Measurements from ENCODE around the gene ECM1.

Gene ECM1

GRCh38 chr1:150507912-150508864 lies at the start of gene ECM1:
Gene ECM1 (plus strand): TSS chr1:150508109. CDS start chr1:150508210, 101 bp downstream.
- DNase-seq: no peak

- DNase-seq: peak; percentile 42
These were observed 43.5 kb upstream of the ECM1 start for GRCh38 chr1:150464422-150464826.

- DNase-seq: no peak
These were observed 40.9 kb upstream of the ECM1 start for GRCh38 chr1:150466964-150467363.

GRCh38 chr1:150469291-150469690 lies 38.6 kb upstream of the ECM1 start:
- DNase-seq: no peak

- DNase-seq: no peak
These were observed 35.2 kb upstream of the ECM1 start for GRCh38 chr1:150472601-150473200.

- no peak for DNase-seq
These were observed 34.2 kb upstream of the ECM1 start for GRCh38 chr1:150473659-150474058.

- no peak for DNase-seq
These were observed 33.0 kb upstream of the ECM1 start for GRCh38 chr1:150474869-150475268.

- DNase-seq: no peak
These were observed 31.2 kb upstream of the ECM1 start for GRCh38 chr1:150476754-150477153.

- no peak for DNase-seq
These were observed 30.6 kb upstream of the ECM1 start for GRCh38 chr1:150477320-150477719.

- DNase-seq: no peak
These were observed 30.2 kb upstream of the ECM1 start for GRCh38 chr1:150477733-150478132.

GRCh38 chr1:150479370-150479769 lies 28.5 kb upstream of the ECM1 start:
- no peak for DNase-seq

- DNase-seq: no peak
These were observed 28.0 kb upstream of the ECM1 start for GRCh38 chr1:150479927-150480352.

- no peak for DNase-seq
These were observed 23.5 kb upstream of the ECM1 start for GRCh38 chr1:150484431-150484830.

GRCh38 chr1:150484861-150485260 lies 23.0 kb upstream of the ECM1 start:
- DNase-seq: no peak

GRCh38 chr1:150486966-150487762 lies 20.7 kb upstream of the ECM1 start, which contains the start of gene TARS2:
Gene TARS2 (plus strand): TSS chr1:150487419. CDS start chr1:150487451, 32 bp downstream.
- DNase-seq: peak; percentile 96

GRCh38 chr1:150487763-150488115 lies 20.2 kb upstream of the ECM1 start:
- no peak for DNase-seq

- DNase-seq: no peak
These were observed 14.7 kb upstream of the ECM1 start for GRCh38 chr1:150493175-150493574.

- no peak for DNase-seq
These were observed 9.6 kb upstream of the ECM1 start for GRCh38 chr1:150498342-150498741.

- no peak for DNase-seq
These were observed 2.5 kb upstream of the ECM1 start for GRCh38 chr1:150505431-150505830.

- DNase-seq: no peak
These were observed 1.1 kb downstream of the ECM1 start for GRCh38 chr1:150508982-150509381.

- no peak for DNase-seq
These were observed 3.6 kb downstream of the ECM1 start for GRCh38 chr1:150511551-150511950.

GRCh38 chr1:150511985-150512660 lies 4.2 kb downstream of the ECM1 start:
- DNase-seq: no peak

GRCh38 chr1:150512846-150513245 lies 4.9 kb downstream of the ECM1 start:
- no peak for DNase-seq

Measured in midbrain (tissue), 1 donor.